Measurements from ENCODE around the gene REL. TPM values are rescaled to one million over a fixed set of nuclear protein-coding genes. Genes with fewer than 3 reads are reported as not detected.

The REL gene
- total RNA-seq, 4 donors from 2014 or later = 43.8 to 70.9 (median 51.9) TPM

DNA sequence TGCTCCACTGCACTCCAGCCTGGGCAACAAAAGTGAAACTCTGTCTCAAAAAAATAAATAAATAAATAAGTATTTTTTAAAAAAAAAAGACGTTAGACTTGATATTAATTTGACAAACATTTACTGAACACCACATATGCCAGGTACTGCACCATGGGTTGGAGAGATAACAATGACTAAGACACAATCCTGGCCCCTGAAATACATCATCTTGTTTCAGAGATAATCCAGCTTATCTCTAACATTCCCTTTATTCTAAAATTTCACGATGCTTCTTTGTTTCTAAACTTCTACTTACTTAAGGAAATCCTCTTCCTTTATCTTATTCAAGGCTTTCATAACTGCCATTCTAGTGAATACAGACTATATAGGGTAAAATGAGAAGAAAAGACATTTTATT is 81.2 kb downstream of the REL start:
- TF ChIP-seq CTCF (IDR thresholded peaks at IDR 0.05) = no peak
- H3K36me3 ChIP-seq = no peaks in the 10 kb centered on the region
- H3K4me1 ChIP-seq = peaks cover 53% of the 10 kb centered on the region
- DNase-seq (ENCODE audit: low spot score in 2 of 2) = no peak
- no peak overlapping the region for H3K4me3 ChIP-seq
- no peaks in the 10 kb centered on the region for H3K27me3 ChIP-seq
- 63% methylated on average over 2 of the region's 2 CpGs for WGBS
- no peaks in the 10 kb centered on the region for H3K9me3 ChIP-seq
- H3K27ac ChIP-seq = no peak overlapping the region

- Histone ChIP-seq H3K4me1 (peaks cover 47% of the 10 kb centered on the region), H3K27me3 (no peaks in the 10 kb centered on the region), H3K36me3 (no peaks in the 10 kb centered on the region), H3K9me3 (no peaks in the 10 kb centered on the region), H3K4me3 (no peak overlapping the region), H3K27ac (no peak overlapping the region)
- DNase-seq (ENCODE audit: low spot score in 2 of 2) = no peak
- TF ChIP-seq POLR2A (IDR thresholded peaks at IDR 0.05) (no peak), POLR2AphosphoS5 (IDR thresholded peaks at IDR 0.05) (no peak), EP300 (IDR thresholded peaks at IDR 0.05) (no peak), CTCF (IDR thresholded peaks at IDR 0.05) (no peak)
Measured at GRCh38 chr2:60963190-60963589, 81.8 kb downstream of the REL start.

- peaks cover 34% of the 10 kb centered on the region for H3K4me1 ChIP-seq
- TF ChIP-seq POLR2A (IDR thresholded peaks at IDR 0.05) (no peak), POLR2AphosphoS5 (IDR thresholded peaks at IDR 0.05) (no peak), CTCF (IDR thresholded peaks at IDR 0.05) (no peak), EP300 (IDR thresholded peaks at IDR 0.05) (no peak)
- 64% methylated on average over 7 of the region's 7 CpGs for WGBS
- no peak overlapping the region for H3K4me3 ChIP-seq
- DNase-seq (ENCODE audit: low spot score in 2 of 2) = no peak
- no peaks in the 10 kb centered on the region for H3K9me3 ChIP-seq
- no peak overlapping the region for H3K27ac ChIP-seq
- H3K36me3 ChIP-seq = no peaks in the 10 kb centered on the region
- no peaks in the 10 kb centered on the region for H3K27me3 ChIP-seq
Measured at GRCh38 chr2:60964651-60965498, 83.5 kb downstream of the REL start.

GRCh38 chr2:60965499-60965785 is 84.1 kb downstream of the REL start:
- TF ChIP-seq POLR2AphosphoS5 (IDR thresholded peaks at IDR 0.05) = no peak
- TF ChIP-seq EP300 (IDR thresholded peaks at IDR 0.05) = no peak
- TF ChIP-seq CTCF (IDR thresholded peaks at IDR 0.05) = no peak
- no peak for TF ChIP-seq POLR2A (IDR thresholded peaks at IDR 0.05)
- Histone ChIP-seq H3K27ac (no peak overlapping the region), H3K36me3 (no peaks in the 10 kb centered on the region), H3K9me3 (no peaks in the 10 kb centered on the region), H3K4me1 (peaks cover 31% of the 10 kb centered on the region), H3K27me3 (no peaks in the 10 kb centered on the region), H3K4me3 (no peak overlapping the region)
- no peak for DNase-seq (ENCODE audit: low spot score in 2 of 2)

GRCh38 chr2:60966507-60967405 is 85.4 kb downstream of the REL start:
- H3K36me3 ChIP-seq = no peaks in the 10 kb centered on the region
- DNase-seq (ENCODE audit: low spot score in 2 of 2) = no peak
- WGBS = 64% methylated on average over 1 of the region's 1 CpG
- TF ChIP-seq EP300 (IDR thresholded peaks at IDR 0.05) (no peak), CTCF (IDR thresholded peaks at IDR 0.05) (no peak), POLR2A (IDR thresholded peaks at IDR 0.05) (no peak)
- H3K9me3 ChIP-seq = no peaks in the 10 kb centered on the region
- peaks cover 29% of the 10 kb centered on the region for H3K4me1 ChIP-seq
- no peak overlapping the region for H3K27ac ChIP-seq
- no peaks in the 10 kb centered on the region for H3K27me3 ChIP-seq
- no peak overlapping the region for H3K4me3 ChIP-seq
